ENCODE measurements around the gene SMIM29.

The SMIM29 gene

GRCh38 chr6:34225551-34225950, 23.3 kb downstream of the SMIM29 start:
- H3K36me3 Mint-ChIP-seq (ENCODE audit: low read depth), result no peaks in the 10 kb centered on the region
- no peaks in the 10 kb centered on the region for H3K9me3 Mint-ChIP-seq
- peaks cover 15% of the 10 kb centered on the region for H3K27me3 Mint-ChIP-seq (ENCODE audit: low read depth, poor library complexity)
- H3K4me1 Mint-ChIP-seq, result peaks cover 66% of the 10 kb centered on the region
- H3K4me3 Mint-ChIP-seq, result no peak overlapping the region
- no peak for TF ChIP-seq CTCF (IDR thresholded peaks at IDR 0.05)
- DNase-seq, result no peak
- H3K27ac Mint-ChIP-seq, result no peak overlapping the region

DNA sequence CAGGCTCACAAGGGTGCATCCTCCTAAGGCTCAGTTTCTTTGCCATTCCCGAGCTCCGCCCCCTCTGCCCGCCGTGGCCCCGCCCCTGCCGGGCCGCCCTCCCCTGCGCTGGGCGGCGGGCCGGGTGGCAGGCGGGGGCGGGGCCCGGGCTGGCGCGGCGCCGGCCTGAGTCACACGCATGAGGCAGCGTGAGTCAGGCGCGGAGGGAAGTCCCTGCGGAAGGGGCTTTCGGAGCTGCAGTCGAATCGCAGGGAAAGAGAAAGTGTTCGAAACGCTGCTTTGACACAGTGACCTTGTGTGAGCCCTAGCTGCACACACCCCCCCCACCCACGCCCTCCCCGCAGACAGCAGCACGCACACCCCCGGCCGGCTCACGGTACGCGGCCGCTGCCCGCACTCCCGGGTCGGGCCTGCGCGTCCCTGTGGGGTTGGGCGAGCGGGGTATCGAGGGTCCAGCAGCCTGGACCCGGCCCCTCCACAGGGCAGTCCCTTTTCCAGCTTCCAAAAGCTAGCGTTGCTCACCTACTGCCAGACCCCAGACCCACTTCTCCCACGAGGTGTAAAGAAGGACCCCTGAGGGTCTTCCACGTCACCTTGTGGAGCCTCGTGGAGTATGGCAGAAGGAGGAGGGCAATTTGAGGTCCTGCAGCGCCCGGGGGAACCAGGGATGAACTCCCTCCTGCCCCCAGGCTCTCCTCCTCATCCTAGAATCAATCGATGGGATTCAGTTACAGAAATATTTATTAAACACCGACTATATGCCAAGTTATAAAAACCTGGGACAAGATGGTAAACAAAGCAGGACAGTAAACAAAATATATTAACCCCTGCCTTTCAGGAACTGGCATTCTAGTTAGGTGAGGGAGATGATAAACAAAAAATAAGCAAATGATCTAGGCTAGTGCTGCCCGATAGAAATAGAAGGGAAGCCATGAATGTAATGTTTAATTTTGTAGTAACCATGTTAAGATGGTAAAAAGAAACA, 24.6 kb downstream of the SMIM29 start:
- Mint-ChIP-seq H3K27ac (peak overlapping the region; percentile 87), H3K27me3 (ENCODE audit: low read depth, poor library complexity) (peaks cover 13% of the 10 kb centered on the region)
- no peak for TF ChIP-seq CTCF (IDR thresholded peaks at IDR 0.05)

DNA sequence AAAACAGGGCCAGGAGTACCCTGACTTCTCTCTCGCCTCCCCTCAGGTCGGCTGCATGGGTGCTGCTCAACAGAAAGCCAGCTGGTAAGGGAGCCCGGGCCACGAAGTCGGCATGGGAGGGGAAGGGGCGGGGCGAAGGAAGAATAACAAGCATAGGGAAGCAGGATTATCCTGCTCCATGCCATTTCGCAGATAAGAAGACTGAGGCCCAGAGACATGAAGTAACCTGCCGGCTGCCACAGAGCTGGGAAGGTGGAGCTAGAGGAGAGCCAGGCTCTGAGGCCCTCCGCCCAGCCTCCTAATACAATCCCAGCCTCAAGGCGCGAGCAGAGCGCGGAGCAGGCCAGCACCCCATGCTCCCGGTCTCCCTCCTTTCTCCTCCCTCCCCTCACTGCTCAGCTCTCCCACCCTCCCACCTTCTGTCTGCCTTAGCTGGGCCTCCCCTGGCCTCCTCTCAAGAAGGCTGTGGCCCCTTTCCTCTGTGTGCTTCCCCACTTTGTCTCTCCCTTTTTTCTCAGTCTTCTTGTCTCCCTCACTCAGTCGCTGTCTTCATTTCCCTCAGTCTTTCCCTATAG, 25.3 kb downstream of the SMIM29 start:
- Mint-ChIP-seq H3K36me3 (ENCODE audit: low read depth) (no peaks in the 10 kb centered on the region), H3K27me3 (ENCODE audit: low read depth, poor library complexity) (peaks cover 11% of the 10 kb centered on the region), H3K4me1 (peaks cover 50% of the 10 kb centered on the region), H3K4me3 (peak overlapping the region; percentile 82), H3K9me3 (no peaks in the 10 kb centered on the region), H3K27ac (peak overlapping the region; percentile 87)
- no peak for TF ChIP-seq CTCF (IDR thresholded peaks at IDR 0.05)
- no peak for DNase-seq

More for the DNA sequence above, 24.6 kb downstream of the SMIM29 start:
- H3K9me3 Mint-ChIP-seq, result no peaks in the 10 kb centered on the region
- H3K4me3 Mint-ChIP-seq, result peak overlapping the region; percentile 82
- H3K4me1 Mint-ChIP-seq, result peaks cover 55% of the 10 kb centered on the region
- no peaks in the 10 kb centered on the region for H3K36me3 Mint-ChIP-seq (ENCODE audit: low read depth)
- DNase-seq, result peak; percentile 95

GRCh38 chr6:34218691-34219090, 30.1 kb downstream of the SMIM29 start:
- Mint-ChIP-seq H3K27me3 (ENCODE audit: low read depth, poor library complexity) (peaks cover 8% of the 10 kb centered on the region), H3K4me1 (peaks cover 33% of the 10 kb centered on the region), H3K9me3 (no peaks in the 10 kb centered on the region), H3K36me3 (ENCODE audit: low read depth) (no peaks in the 10 kb centered on the region), H3K27ac (peak overlapping the region; percentile 78), H3K4me3 (no peak overlapping the region)
- DNase-seq, result no peak
- TF ChIP-seq CTCF (IDR thresholded peaks at IDR 0.05), result no peak

DNA sequence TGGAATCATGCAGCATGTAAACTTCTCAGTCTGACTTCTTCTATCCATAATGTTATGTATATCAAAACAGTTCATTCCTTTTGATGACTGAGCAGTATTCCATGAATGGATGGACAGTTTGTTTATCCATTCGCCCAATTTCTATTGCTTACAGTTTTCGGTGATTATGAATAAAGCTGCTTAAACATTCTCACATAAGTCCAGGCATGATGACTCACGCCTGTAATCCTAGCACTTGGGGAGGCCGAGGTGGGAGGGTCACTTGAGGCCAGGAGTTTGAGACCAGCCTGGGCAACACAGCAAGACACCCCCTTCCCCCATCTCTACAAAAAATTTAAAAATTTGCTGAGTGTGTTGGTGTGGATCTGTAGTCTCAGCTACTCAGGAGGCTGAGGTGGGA, 35.0 kb downstream of the SMIM29 start:
- peak overlapping the region; percentile 10 for H3K27ac Mint-ChIP-seq
- no peaks in the 10 kb centered on the region for H3K36me3 Mint-ChIP-seq (ENCODE audit: low read depth)

More for the DNA sequence above, 35.0 kb downstream of the SMIM29 start:
- H3K4me1 Mint-ChIP-seq, result peaks cover 19% of the 10 kb centered on the region
- H3K27me3 Mint-ChIP-seq (ENCODE audit: low read depth, poor library complexity), result no peaks in the 10 kb centered on the region
- H3K4me3 Mint-ChIP-seq, result no peak overlapping the region
- no peaks in the 10 kb centered on the region for H3K9me3 Mint-ChIP-seq
- TF ChIP-seq CTCF (IDR thresholded peaks at IDR 0.05), result no peak
- DNase-seq, result no peak

Measured in nephron progenitor cell (in vitro differentiated cells).